Stimulated activated effector memory CD8-positive, alpha-beta T cell treated with anti-CD3 and anti-CD28 coated beads, Interleukin-12 subunit alpha, Interleukin-12 subunit beta, amount 100 ng/mL, for 72 hours (primary cell): Measurements from ENCODE around the gene FLNB.

Experiments used
- ATAC-seq: fragments of 150-1000 bp; cut with Tn5 transposase; 2 replicates; pipeline ENCODE4 v1.10.0; 2021
- DNase-seq, 2 donors: peaks; one replicate each; pipeline ENCODE4 v3.0.0; 2021 to 2022; ENCODE audit warnings: low spot score in 2 of 2
- H3K27ac Mint-ChIP-seq: one replicate; pipeline ENCODE4 v1.8.0; 2022; ENCODE audit warnings: mild to moderate bottlenecking, mixed read lengths
- H3K36me3 Mint-ChIP-seq: one replicate; pipeline ENCODE4 v1.8.0; 2022; ENCODE audit warnings: mild to moderate bottlenecking, mixed read lengths
- H3K4me1 Mint-ChIP-seq: one replicate; pipeline ENCODE4 v1.8.0; 2022; ENCODE audit warnings: mixed read lengths
- H3K4me3 Mint-ChIP-seq: one replicate; pipeline ENCODE4 v1.8.0; 2022; ENCODE audit warnings: mild to moderate bottlenecking, mixed read lengths
- H3K9me3 Mint-ChIP-seq: one replicate; pipeline ENCODE4 v1.8.0; 2022; ENCODE audit warnings: mixed read lengths

The FLNB gene

GRCh38 chr3:58008141-58009025, at the start of gene FLNB:
TSS of gene FLNB (plus strand) at chr3:58008422. CDS start at chr3:58008565, 143 bp downstream.
- Mint-ChIP-seq H3K9me3 (no peaks in the 10 kb centered on the region), H3K36me3 (no peaks in the 10 kb centered on the region), H3K4me3 (peak within 1 kb of the TSS; percentile 76), H3K4me1 (peaks cover 27% of the 10 kb centered on the region), H3K27ac (peak within 1 kb of the TSS; percentile 67)
- DNase-seq (peak; percentile 82 to 88), ATAC-seq (peak; percentile 84)

- H3K27ac Mint-ChIP-seq = peak overlapping the region; percentile 45
Measured at GRCh38 chr3:57958642-57959422, 49.4 kb upstream of the FLNB start.

GRCh38 chr3:57959423-57960173, 48.6 kb upstream of the FLNB start:
- Mint-ChIP-seq H3K4me1 (no peaks in the 10 kb centered on the region), H3K4me3 (no peak overlapping the region), H3K9me3 (no peaks in the 10 kb centered on the region), H3K36me3 (no peaks in the 10 kb centered on the region), H3K27ac (no peak overlapping the region)
- ATAC-seq = no peak
- DNase-seq = no peak

More at GRCh38 chr3:57958642-57959422, 49.4 kb upstream of the FLNB start:
- Mint-ChIP-seq H3K36me3 (no peaks in the 10 kb centered on the region), H3K4me1 (no peaks in the 10 kb centered on the region), H3K9me3 (no peaks in the 10 kb centered on the region), H3K4me3 (no peak overlapping the region)
- no peak for ATAC-seq
- no peak for DNase-seq

- ATAC-seq (no peak), DNase-seq (no peak)
- Mint-ChIP-seq H3K4me3 (no peak overlapping the region), H3K9me3 (no peaks in the 10 kb centered on the region), H3K4me1 (no peaks in the 10 kb centered on the region), H3K36me3 (no peaks in the 10 kb centered on the region), H3K27ac (no peak overlapping the region)
Measured at GRCh38 chr3:57960174-57960505, 48.1 kb upstream of the FLNB start.

DNA sequence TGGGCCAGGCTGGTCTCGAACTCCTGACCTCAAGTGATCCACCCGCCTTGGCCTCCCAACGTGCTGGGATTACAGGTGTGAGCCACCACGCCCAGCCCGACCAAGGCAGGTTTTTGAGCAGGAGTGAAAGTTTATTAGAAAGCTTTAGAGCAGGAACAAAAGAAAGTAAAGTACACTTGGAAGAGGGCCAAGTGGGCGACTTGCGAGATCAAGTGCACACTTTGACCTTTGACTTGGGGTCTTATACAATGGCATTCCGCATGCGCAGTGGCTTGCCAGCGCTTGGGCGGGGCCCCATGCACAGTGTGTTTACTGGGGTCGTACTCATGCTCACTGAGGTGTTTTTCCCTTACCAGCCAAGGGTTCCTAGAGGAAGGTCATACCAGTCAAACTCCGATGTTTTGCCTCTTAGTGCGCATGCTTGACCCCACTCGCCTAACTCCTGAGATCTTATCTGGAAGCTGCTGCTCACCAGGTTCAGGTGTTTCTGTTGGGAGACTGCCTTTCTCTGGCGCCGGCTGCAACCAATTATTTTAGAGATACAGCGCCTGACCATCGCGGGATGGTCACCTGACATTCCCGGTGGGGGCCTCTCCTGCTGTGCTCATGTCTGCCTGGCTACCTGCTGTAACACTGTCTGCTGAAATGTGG, 46.9 kb upstream of the FLNB start:
- no peak for ATAC-seq
- no peak overlapping the region for H3K27ac Mint-ChIP-seq
- no peak overlapping the region for H3K4me3 Mint-ChIP-seq
- H3K9me3 Mint-ChIP-seq = no peaks in the 10 kb centered on the region
- no peak for DNase-seq
- no peaks in the 10 kb centered on the region for H3K4me1 Mint-ChIP-seq
- H3K36me3 Mint-ChIP-seq = no peaks in the 10 kb centered on the region

DNA sequence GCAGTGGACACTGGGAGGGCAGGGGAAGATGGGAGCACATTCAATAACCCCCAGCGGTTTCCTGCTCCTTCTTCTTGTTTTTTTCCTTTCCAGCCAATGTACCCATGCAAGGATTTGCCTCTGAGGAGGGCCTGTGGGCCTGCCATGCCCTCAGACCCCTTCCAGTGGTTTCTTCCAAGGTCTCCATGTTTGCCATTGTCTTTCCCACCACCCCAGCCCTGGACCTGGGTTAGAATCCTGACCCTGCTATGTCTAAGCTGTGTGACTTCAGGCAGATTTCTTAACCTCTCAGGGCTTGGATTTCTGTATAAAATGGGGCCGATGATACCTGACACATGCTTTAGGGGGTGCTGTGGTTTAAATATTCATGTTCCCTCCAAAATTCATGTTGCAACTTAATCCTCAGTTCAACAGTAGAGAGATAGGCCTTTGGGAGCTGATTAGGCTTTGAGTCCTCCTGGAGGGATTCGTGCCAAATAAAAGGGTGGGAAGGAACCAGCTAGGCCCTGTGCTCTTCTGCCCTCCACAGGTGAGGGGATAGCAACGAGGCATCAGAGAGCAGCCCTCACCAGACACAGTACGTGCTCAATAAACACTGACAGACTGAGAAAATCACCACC, 46.3 kb upstream of the FLNB start:
- no peak overlapping the region for H3K27ac Mint-ChIP-seq
- DNase-seq (no peak), ATAC-seq (peak; percentile 11)
- no peaks in the 10 kb centered on the region for H3K9me3 Mint-ChIP-seq
- no peaks in the 10 kb centered on the region for H3K36me3 Mint-ChIP-seq
- H3K4me1 Mint-ChIP-seq = no peaks in the 10 kb centered on the region
- no peak overlapping the region for H3K4me3 Mint-ChIP-seq

DNA sequence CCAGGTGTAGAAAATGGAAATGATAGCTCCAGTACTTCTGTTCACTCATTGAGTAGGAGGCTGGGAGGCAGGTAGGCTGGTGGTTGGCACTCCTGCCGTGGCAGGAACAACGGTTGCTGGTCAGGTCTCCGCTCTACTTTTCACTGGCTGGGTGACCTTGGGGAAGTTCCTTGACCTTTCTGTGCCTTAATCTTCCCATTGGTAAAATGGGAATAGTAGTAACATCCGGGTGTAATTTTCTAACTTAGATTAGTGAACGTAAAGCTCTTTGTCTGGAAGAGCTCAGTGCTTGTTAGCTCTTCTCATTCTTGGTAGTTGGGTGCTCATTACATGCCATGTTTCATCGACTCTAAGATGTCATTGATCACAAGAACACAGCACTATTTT, 45.8 kb upstream of the FLNB start:
- Mint-ChIP-seq H3K4me1 (peaks cover 3% of the 10 kb centered on the region), H3K4me3 (no peak overlapping the region), H3K36me3 (no peaks in the 10 kb centered on the region), H3K27ac (no peak overlapping the region), H3K9me3 (no peaks in the 10 kb centered on the region)
- ATAC-seq (no peak), DNase-seq (no peak)

DNA sequence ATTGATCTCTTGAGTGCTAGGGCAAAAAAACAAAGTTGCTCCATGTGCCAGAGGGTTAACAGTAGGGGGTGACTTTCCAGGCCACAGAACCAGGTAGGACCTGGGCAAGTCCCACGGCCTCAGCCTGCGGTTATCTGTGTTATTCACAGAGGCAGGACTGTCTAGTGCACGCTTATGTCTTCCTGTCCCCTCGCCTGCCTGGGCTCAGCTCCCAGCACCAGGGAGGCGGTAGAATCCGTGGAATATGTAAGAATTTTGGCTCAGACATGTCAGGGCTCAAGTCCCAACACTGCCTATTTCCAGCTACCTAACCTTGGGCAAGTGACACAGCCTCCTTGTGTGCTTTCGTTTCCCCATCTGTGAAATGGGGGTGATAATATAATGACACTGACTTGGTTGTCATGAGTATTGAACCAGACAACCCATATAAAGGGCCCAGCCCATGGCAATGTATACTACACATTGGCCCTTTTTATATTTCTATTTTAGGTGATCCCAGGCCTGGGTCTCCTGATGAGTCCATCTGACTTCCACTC, 44.3 kb upstream of the FLNB start:
- H3K4me3 Mint-ChIP-seq = no peak overlapping the region
- no peaks in the 10 kb centered on the region for H3K9me3 Mint-ChIP-seq
- peaks cover 8% of the 10 kb centered on the region for H3K4me1 Mint-ChIP-seq
- no peaks in the 10 kb centered on the region for H3K36me3 Mint-ChIP-seq
- DNase-seq = no peak
- H3K27ac Mint-ChIP-seq = no peak overlapping the region
- ATAC-seq = no peak

DNA sequence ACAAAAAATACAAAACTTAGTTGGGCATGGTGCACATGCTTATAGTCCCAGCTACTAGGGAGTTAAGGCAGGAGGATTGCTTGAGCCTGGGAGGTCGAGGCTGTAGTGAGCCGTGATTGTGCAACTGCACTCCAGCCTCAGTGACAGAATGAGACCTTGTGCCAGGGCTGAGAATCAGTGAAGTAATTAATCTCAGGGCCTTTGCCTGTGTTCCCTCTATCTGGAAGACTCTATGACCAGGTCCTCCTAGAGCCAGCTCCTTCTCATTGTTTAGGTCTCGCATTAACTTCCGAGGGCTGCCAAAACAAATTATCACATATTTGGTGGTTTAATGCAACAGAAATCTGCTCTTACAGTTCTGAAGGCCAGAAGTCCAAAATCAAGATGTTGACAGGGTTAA, 41.4 kb upstream of the FLNB start:
- Mint-ChIP-seq H3K4me1 (peaks cover 8% of the 10 kb centered on the region), H3K4me3 (no peak overlapping the region), H3K27ac (no peak overlapping the region), H3K9me3 (no peaks in the 10 kb centered on the region), H3K36me3 (no peaks in the 10 kb centered on the region)
- DNase-seq (no peak), ATAC-seq (no peak)

DNA sequence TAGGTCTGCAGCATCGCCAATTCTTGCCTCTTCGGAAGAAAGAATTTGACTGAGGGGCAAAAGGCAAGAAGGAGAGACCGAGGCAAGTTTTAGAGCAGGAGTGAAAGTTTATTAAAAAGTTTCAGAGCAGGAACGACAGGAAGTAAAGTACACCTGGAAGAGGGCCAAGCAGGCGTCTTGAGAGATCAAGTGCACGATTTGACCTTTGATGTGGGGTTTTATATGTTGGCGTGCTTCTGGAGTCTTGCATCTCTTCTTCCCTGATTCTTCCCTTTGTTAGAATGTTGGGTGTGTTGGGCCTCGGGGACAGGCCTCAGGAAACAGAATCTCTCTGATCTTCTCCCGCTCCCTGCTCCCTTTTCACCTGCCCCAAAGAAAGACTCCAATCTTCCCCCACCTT, 40.6 kb upstream of the FLNB start:
- no peak for ATAC-seq
- no peak for DNase-seq
- no peak overlapping the region for H3K27ac Mint-ChIP-seq
- H3K4me3 Mint-ChIP-seq = no peak overlapping the region
- no peaks in the 10 kb centered on the region for H3K36me3 Mint-ChIP-seq
- H3K4me1 Mint-ChIP-seq = peaks cover 8% of the 10 kb centered on the region
- no peaks in the 10 kb centered on the region for H3K9me3 Mint-ChIP-seq

DNA sequence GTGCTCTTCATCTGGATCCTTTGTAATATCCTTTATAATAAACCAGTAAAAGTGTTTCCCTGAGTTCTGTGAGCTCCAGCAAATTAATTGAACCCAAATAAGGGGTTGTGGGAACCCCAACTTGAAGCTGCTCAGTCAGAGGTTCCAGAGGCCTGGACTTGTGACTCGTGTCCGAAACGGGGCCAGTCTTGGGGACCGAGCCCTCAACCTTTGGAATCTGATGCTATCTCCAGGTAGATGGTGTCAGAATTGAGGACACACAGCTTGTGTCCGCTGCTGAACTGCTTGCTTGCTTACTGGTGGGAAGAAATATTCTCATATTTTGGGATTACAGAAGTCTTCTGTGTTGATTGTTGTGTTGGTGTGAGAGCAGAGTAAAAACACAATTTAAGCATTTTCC, 39.7 kb upstream of the FLNB start:
- Mint-ChIP-seq H3K36me3 (no peaks in the 10 kb centered on the region), H3K4me1 (peaks cover 8% of the 10 kb centered on the region), H3K27ac (no peak overlapping the region), H3K4me3 (no peak overlapping the region), H3K9me3 (no peaks in the 10 kb centered on the region)
- DNase-seq (no peak), ATAC-seq (no peak)

GRCh38 chr3:57971975-57972374, 36.2 kb upstream of the FLNB start:
- Mint-ChIP-seq H3K27ac (no peak overlapping the region), H3K9me3 (no peaks in the 10 kb centered on the region), H3K36me3 (no peaks in the 10 kb centered on the region), H3K4me3 (no peak overlapping the region), H3K4me1 (peaks cover 8% of the 10 kb centered on the region)
- ATAC-seq (no peak), DNase-seq (no peak)

GRCh38 chr3:57972531-57973111, 35.6 kb upstream of the FLNB start:
- Mint-ChIP-seq H3K4me1 (peaks cover 3% of the 10 kb centered on the region), H3K36me3 (no peaks in the 10 kb centered on the region), H3K27ac (no peak overlapping the region), H3K9me3 (no peaks in the 10 kb centered on the region), H3K4me3 (no peak overlapping the region)
- DNase-seq = no peak
- ATAC-seq = no peak

DNA sequence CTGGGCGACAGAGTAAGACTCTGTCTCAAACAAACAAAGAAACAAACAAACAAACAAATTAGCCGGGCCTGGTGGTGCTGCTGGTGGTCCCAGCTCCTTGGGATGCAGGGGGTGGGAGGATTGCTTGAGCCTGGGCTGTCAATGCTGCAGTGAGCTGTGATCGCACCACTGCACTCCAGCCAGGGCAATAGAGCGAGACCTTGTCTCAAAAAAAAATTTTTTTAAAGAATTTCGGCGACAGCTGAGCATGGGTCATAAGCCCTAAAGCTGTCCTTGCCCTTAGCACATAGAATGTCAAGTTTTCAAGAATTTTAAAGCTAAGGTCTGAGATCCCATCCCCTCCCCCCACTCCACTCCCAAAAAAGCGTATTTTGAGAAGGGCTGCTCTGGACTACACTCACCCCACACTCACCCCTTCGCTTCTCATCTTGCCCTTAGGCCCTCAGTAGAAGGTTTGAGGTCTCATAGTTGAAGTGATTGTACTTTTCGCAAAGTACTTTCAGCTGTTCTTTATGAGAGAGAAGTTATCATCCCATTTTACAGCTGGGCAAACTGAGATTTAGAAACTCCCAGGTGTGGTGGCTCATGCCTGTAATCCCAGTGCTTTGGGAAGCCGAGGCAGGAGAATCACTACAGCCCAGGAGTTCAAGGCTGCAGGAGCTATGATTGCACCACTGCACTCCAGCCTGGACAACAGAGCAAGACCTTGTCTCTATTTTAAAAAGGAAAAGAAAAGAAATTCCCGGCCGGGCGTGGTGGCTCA, 34.3 kb upstream of the FLNB start:
- no peak for DNase-seq
- no peak overlapping the region for H3K27ac Mint-ChIP-seq
- H3K36me3 Mint-ChIP-seq = no peaks in the 10 kb centered on the region
- no peak overlapping the region for H3K4me3 Mint-ChIP-seq
- no peaks in the 10 kb centered on the region for H3K9me3 Mint-ChIP-seq
- H3K4me1 Mint-ChIP-seq = no peaks in the 10 kb centered on the region
- ATAC-seq = no peak
